Keratinocyte (primary cell): ENCODE measurements around the gene GCSAML.

ENCODE experiments used
- CTCF ChIP-seq, 3 experiments: IDR thresholded peaks in 1 of 3; conservative IDR thresholded peaks in 1 of 3; optimal IDR thresholded peaks in 1 of 3; 2 replicates in 2 of 3; 3 replicates in 1 of 3; pipeline versions ENCODE3 to v1.5.1; 2011; ENCODE audit warnings: low read length in 3 of 3, mild to moderate bottlenecking in 3 of 3, moderate library complexity in 2 of 3, control low read depth in 1 of 3, inconsistent platforms in 1 of 3; ENCODE audit not compliant: insufficient read depth in 2 of 3; ENCODE audit errors: extremely low read depth in 1 of 3
- EZH2 ChIP-seq: IDR thresholded peaks from one replicate; pipeline ENCODE4 v1.6.1; 2012; ENCODE audit warnings: inconsistent platforms, mild to moderate bottlenecking, low read length, moderate library complexity

- TF ChIP-seq CTCF (optimal IDR thresholded peaks at IDR 0.05 in 1 of 3, IDR thresholded peaks at IDR 0.05 in 1 of 3, conservative IDR thresholded peaks at IDR 0.05 in 1 of 3; ENCODE audit: extremely low read depth in 1 of 3, insufficient read depth in 2 of 3, low read length in 3 of 3) (no peak), EZH2 (no peak)
These were observed 27.6 kb downstream of the GCSAML start for GRCh38 chr1:247576514-247576913.
